ENCODE data around the gene CASK.

The CASK gene

DNA sequence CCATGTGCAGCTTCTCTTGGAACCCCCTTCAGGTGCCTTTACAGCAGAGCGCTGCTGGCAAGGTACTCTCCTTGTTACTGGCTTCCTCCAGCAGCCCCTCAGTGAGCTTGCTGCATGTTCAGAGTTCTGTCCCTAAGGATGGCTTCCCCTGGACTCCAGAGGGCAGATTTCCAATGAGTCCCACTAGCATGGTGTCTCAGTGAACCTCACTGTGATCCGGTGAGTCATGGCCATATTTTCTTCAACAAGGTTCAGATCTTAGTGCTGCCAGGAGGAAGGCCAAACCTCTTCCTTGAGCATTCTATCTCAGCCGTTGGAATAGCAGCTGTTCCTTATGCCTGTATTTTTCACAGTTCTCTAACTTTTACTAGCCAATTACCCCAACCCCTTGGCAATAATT is 98.8 kb downstream of the CASK start:
- no peak for FAIRE-seq

DNA sequence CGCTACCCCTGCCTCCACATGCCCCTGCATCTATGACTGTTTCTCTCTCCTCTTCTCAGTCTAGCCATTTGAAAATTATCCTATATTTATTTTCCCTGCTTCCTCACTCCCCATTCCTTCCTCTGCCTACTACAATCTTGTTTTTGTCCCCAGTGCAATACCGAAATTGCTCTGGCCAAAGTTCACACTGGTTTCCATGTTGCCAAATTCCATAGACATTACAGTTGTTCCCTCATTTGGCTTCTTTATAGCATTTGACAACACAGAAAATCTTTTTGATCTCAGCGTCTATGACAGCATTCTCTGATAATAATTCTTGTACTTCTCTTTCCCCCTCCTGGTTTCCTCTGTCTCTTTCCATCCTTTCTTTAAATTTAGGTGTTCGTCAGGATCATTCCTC is 100.0 kb downstream of the CASK start:
- no peak for FAIRE-seq

GRCh38 chrX:41822892-41823291 is 100.5 kb downstream of the CASK start:
- FAIRE-seq = no peak

- FAIRE-seq = no peak
Observed at GRCh38 chrX:41808047-41808446, 115.3 kb downstream of the CASK start.

DNA sequence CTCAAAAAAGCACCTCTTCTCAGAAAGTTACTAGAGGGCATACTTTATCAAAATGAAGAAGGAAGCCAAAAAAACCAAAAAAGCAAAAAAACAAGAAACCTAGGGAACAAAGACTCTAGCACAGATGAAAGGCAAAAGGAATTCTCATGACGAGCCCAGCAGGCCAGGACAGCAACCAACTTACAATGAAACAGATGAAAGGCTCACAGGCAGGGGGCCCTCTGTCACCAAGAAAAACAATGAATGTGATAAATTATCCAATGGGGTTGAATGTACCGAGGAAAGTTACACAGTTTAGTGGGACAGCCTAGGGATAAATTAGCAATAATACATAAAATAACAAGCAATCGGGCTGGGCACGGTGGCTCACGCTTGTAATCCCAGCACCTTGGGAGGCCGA is 120.4 kb downstream of the CASK start:
- FAIRE-seq = no peak

DNA sequence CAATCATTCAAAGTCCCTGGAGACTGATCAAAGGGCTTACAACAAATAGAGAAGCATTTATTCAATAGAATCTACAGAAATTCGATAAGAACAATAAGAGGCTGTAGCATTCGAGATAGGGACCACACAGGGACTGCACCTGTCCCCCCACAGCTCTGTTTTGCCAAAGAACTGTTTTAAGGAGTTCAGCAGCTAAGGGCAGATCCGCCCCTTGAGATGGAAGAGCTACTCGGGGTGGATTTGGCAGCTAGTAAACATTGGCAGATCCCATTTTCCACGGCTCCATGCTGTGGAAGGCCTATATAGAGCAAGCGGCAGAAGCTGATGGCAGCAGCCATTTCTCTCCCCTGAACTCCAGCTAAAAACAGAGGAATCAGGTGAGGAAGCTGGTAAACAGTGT is 123.7 kb downstream of the CASK start:
- no peak for FAIRE-seq

DNA sequence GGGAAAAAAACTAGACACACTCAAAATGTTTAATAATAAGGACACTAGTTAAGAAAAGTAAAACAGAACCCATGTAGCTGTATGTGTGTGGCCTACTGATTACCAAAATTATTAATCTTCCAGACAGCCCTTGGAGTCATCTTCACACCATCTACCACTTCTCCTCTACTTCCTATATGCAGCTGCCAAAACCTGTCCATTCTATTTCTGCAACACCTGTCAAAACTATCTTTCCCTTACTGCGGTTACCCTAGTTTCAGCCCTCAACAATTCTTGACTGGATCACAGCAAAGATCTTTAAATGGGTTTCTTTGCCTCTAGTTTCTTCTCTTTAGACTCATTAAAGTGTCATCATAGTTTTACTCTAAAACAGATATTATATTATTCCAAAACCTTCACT is 126.8 kb downstream of the CASK start:
- no peak for FAIRE-seq

GRCh38 chrX:41796046-41796445 is 127.3 kb downstream of the CASK start:
- no peak for FAIRE-seq

- FAIRE-seq = no peak
Observed at GRCh38 chrX:41789374-41789773, 134.0 kb downstream of the CASK start.

- FAIRE-seq = no peak
Observed at GRCh38 chrX:41785685-41786084, 137.7 kb downstream of the CASK start.

DNA sequence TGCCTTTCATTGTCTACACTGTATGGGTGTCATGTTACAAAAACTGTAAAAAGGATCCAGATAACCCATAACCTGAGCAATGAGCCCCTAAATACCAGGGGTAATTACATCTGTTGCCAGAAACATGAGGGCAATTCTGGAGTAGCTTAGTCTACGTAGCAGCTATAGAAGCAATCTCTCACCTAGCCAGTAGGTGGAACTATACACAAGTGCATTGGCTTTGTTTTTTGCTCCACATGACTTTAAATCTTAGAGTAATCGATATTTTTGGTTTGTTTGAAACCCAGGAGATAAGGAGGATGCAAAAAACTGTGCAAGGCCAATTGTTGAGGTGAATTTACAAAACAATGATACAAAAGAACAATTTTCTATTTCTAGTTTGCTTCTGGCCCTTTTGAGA is 141.9 kb downstream of the CASK start:
- FAIRE-seq = peak; percentile 83

DNA sequence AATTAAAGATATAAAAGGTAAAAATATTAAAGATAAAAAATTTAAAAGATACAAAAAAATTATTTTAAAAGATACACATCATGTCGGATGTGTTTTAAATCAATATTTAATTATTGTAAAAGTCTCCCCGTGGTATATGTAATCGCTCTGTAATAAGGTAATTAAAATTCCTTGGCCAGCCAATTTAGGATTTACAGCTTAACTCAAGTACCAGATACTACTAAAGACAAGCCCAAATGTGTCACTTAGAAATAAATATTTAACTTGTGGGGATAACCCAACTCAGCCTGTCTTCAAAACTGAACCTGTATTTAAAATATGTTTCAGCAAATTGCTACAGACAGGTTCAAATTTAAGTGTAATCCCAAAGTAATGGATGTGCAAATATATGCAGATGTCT is 143.4 kb downstream of the CASK start:
- FAIRE-seq = peak; percentile 89

DNA sequence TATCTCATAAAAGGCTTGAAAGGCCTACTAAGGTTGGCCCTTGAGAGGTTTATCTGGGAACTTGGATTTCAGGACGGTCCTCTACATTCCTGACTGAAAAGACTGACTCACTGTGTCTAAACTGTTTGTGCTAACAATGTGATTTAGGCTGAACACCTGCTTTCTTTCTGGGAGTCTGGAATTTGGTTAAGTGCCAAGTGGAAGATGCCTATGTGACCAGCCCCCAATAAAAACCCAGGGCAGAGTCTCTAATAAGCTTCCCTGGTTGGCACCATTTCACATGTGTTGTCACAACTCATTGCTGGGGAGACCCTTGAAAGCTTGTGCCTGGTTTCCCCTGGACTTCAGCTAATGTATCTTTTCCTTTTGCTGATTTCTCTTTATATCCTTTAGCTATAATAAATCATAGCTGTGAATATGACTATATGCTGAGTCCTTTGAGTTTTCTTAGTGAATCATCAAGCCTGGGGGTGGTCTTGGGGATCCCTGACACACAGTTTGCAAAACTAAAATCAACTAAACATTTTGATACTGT is 144.3 kb downstream of the CASK start:
- FAIRE-seq = no peak

GRCh38 chrX:41761702-41762101 is 161.7 kb downstream of the CASK start:
- FAIRE-seq = no peak

GRCh38 chrX:41761169-41761568 is 162.2 kb downstream of the CASK start:
- FAIRE-seq = no peak

- FAIRE-seq = no peak
Observed at GRCh38 chrX:41759817-41760216, 163.5 kb downstream of the CASK start.

DNA sequence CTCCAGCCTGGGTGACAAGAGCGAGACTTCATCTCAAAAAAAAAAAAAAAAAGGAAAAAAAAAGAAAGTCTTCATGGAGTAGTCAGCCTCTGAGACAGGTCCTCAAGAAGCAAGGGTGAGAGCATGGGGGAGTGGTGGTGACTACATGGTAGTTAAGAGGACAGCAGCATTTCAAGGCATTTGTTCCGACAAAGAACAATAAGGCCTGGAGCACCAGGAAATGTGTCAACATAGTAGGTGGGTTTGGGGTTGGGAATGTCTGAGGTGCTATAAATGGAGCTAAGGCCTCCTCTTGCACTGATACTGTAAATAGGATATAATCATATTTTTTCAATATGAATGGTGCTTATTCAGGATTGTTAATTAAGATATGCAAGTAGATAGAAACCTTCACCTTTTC is 165.0 kb downstream of the CASK start:
- no peak for FAIRE-seq

DNA sequence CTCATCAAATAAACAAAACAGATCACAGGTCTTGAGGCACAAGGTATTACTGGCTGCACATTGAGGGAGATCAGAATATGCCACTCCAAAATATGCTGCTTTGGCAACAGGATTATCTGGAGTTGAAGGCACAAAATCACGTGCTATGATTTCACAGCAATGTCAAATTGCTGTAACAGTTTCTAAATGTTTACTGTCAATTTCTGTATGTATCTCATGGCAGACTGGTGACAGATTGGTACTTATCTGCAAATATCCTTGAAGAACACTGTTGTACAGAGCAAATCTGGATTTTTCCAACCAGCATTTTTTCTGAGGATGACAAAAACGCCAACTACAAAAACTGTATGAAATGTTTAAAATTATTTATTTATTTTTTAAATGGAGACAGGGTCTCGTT is 172.6 kb downstream of the CASK start:
- FAIRE-seq = no peak

GRCh38 chrX:41739871-41740270 is 183.5 kb downstream of the CASK start:
- no peak for FAIRE-seq

DNA sequence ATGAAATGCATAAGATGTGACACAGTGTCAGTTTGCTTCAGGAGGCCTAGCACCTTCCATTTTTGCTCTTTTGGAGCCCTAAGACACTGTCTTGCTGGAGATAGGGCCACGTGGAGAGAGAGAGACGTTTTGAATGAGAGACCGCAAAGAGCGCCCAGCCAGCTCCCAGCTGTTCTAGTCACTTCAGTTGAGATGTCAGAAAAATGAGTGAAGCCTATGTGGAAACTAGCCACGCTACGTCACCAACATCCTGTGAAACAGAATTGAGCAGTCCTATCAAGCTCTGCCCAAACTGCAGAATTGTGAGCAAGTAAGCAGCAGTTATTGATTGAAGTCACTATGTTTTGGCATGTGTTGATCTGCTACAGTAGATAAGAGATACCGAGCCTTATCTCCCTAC is 186.3 kb downstream of the CASK start:
- FAIRE-seq = no peak

DNA sequence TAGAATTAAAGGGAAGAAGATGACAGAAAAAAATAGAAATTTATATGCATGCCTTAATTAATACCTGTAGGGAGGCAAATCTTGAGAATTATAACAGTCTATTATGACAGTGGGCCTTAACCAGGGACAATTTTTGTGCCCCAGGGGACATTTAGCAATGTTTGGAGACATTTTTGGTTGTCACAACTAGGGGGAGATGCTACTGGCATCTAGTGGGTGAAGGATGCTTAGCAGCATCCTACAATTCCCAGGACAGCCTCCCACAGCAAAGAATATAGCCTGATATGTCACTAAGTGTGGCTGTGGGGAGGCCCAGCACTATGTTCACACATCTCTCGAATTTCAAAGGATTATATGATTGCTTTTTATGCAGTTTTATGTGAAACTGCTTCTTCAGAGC is 188.8 kb downstream of the CASK start:
- FAIRE-seq = peak; percentile 74

DNA sequence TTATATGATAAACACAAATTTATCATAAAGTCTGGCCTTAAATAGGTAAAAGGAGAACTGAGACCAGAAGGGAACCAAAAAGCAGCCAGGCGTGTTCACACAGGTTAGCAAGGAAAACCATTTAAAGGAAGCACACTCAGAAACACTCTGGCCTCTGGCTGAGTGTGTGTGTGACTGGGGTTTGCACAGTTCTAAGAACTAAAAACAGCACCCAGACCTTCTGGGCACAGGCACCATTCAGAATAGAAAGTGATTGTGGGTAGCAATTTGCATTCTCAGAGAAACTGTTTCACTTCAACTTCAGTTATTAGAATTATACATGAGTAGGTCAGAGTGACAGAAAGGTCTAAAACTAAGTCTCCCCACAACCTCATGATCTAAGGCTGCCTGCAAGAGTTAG is 189.4 kb downstream of the CASK start:
- FAIRE-seq = no peak

GRCh38 chrX:41732260-41732659 is 191.1 kb downstream of the CASK start:
- no peak for FAIRE-seq

DNA sequence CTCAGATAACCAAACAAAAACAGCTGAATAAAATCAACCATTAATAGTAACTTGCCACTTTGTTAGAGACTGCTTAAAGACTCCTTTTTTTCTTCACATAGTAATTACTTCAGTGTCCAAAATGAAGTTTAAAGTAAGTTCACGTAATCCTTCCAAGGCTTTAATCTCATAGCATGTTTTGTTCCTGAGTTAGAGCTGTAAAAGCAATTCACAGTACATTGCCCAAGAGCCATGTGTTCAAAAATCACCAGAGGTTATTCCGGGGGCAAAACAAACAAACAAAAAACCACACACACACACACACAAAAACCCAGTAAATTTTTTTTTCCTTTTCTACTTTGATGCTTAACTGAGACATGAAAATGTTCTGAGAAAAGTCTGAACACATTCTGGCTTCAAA is 193.3 kb downstream of the CASK start:
- FAIRE-seq = no peak

DNA sequence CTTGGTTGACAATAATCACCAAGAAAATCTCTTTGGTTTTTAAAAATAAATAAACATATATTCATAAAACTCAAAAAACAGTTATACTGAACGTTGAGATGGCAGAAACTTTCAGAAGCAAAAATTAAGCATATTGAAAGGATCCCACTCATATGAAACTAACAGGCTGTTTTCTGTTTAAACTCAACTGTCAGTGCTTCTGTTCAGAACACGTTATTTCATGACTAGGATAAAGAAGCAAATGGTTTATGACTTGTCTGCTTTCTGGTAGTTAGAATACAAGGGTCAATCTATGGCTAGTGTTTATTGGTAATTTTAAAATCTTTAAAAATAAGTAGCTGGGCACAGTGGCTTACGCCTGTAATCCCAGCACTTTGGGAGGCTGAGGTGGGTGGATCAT is 195.2 kb downstream of the CASK start:
- no peak for FAIRE-seq

- FAIRE-seq = no peak
Observed at GRCh38 chrX:41723826-41724225, 199.5 kb downstream of the CASK start, which contains the start of gene GPR82. TSS of gene GPR82 (plus strand) at chrX:41724181. CDS start at chrX:41727027, 2,846 bp downstream.
